ENCODE measurements around the gene KLF16. TPM values are rescaled to one million over a fixed set of nuclear protein-coding genes. Genes with fewer than 3 reads are reported as not detected.
A peak's percentile ranks its signal among the peaks of the same experiment; 100 is the strongest.

KLF16 gene
- total and polyA plus RNA-seq, 9 of the 15 experiments (the other 6 are each of a cell fraction or from before 2014, with no cell fraction given), result 0.04 to 60.4 (median 6.8) TPM

DNA sequence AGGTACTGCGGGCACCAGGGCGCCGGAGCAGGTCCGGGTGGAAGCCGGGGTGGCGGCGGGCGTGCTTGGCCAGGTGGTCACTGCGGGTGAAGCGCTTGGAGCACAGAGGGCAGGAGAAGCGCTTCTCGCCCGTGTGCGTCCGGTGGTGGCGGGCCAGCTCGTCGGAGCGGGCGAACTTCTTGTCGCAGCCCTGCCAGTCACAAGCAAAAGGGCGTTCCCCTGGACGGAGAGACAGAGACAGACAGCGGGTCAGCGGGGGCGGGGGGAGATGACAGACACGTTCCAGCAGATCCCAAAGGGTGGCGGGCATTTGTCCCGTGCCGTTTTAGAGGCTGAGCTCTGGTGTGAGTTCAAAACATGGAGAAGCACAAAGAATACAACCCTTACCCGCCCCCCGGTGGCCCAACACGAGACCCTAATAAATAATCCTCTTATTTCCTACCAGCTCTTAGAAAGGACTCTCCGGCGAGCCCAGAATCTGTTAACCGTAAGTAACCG lies 8.8 kb downstream of the KLF16 start (continued):
- TF ChIP-seq, protein P1, sequence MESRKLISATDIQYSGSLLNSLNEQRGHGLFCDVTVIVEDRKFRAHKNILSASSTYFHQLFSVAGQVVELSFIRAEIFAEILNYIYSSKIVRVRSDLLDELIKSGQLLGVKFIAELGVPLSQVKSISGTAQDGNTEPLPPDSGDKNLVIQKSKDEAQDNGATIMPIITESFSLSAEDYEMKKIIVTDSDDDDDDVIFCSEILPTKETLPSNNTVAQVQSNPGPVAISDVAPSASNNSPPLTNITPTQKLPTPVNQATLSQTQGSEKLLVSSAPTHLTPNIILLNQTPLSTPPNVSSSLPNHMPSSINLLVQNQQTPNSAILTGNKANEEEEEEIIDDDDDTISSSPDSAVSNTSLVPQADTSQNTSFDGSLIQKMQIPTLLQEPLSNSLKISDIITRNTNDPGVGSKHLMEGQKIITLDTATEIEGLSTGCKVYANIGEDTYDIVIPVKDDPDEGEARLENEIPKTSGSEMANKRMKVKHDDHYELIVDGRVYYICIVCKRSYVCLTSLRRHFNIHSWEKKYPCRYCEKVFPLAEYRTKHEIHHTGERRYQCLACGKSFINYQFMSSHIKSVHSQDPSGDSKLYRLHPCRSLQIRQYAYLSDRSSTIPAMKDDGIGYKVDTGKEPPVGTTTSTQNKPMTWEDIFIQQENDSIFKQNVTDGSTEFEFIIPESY (CRISPR knock-in tag; IDR thresholded peaks at IDR 0.05), result no peak
- TF ChIP-seq RBM14 (IDR thresholded peaks at IDR 0.05; ENCODE audit: borderline replicate concordance, insufficient read depth, low read depth, low read length) (no peak), ZNF79 (CRISPR knock-in tag; IDR thresholded peaks at IDR 0.05; ENCODE audit: low read depth) (no peak), TAF9B (IDR thresholded peaks at IDR 0.05; ENCODE audit: partially characterized antibody) (no peak), ZNF197 (CRISPR knock-in tag; IDR thresholded peaks at IDR 0.05; ENCODE audit: low read depth) (no peak), ZNF384 (IDR thresholded peaks at IDR 0.05; ENCODE audit: low read depth, low read length) (no peak), ESRRA (IDR thresholded peaks at IDR 0.05; ENCODE audit: borderline replicate concordance, low read depth) (0 out of 2 replicates have a peak, but pooled peaks have one; percentile 3), XRCC3 (IDR thresholded peaks at IDR 0.05) (no peak), PYGO2 (tag; IDR thresholded peaks at IDR 0.05) (no peak), HSF4 (CRISPR knock-in tag; IDR thresholded peaks at IDR 0.05; ENCODE audit: borderline replicate concordance) (no peak), MAFF (IDR thresholded peaks at IDR 0.05; ENCODE audit: low read length) (no peak)
- TF ChIP-seq, protein P2, sequence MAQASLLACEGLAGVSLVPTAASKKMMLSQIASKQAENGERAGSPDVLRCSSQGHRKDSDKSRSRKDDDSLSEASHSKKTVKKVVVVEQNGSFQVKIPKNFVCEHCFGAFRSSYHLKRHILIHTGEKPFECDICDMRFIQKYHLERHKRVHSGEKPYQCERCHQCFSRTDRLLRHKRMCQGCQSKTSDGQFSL (CRISPR knock-in tag; IDR thresholded peaks at IDR 0.05), result no peak
- TF ChIP-seq, protein P2 (tag; IDR thresholded peaks at IDR 0.05), result no peak
- TF ChIP-seq, protein P3, sequence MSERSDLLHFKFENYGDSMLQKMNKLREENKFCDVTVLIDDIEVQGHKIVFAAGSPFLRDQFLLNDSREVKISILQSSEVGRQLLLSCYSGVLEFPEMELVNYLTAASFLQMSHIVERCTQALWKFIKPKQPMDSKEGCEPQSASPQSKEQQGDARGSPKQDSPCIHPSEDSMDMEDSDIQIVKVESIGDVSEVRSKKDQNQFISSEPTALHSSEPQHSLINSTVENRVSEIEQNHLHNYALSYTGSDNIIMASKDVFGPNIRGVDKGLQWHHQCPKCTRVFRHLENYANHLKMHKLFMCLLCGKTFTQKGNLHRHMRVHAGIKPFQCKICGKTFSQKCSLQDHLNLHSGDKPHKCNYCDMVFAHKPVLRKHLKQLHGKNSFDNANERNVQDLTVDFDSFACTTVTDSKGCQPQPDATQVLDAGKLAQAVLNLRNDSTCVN (CRISPR knock-in tag; IDR thresholded peaks at IDR 0.05), result no peak
